NB4 (cell line): ENCODE results near the gene SLC26A8.

Source experiments
- CTCF ChIP-seq: IDR thresholded peaks from one replicate; pipeline ENCODE4 v1.5.1; 2012; ENCODE audit warnings: low read depth, low read length
- MYC ChIP-seq: IDR thresholded peaks from 2 replicates; pipeline ENCODE4 v1.6.1; 2011; ENCODE audit warnings: low read depth, low read length
- POLR2A ChIP-seq: IDR thresholded peaks from 2 replicates; pipeline ENCODE4 v1.6.1; 2011; ENCODE audit warnings: mild to moderate bottlenecking; ENCODE audit not compliant: insufficient read length; ENCODE audit errors: extremely low read depth

DNA sequence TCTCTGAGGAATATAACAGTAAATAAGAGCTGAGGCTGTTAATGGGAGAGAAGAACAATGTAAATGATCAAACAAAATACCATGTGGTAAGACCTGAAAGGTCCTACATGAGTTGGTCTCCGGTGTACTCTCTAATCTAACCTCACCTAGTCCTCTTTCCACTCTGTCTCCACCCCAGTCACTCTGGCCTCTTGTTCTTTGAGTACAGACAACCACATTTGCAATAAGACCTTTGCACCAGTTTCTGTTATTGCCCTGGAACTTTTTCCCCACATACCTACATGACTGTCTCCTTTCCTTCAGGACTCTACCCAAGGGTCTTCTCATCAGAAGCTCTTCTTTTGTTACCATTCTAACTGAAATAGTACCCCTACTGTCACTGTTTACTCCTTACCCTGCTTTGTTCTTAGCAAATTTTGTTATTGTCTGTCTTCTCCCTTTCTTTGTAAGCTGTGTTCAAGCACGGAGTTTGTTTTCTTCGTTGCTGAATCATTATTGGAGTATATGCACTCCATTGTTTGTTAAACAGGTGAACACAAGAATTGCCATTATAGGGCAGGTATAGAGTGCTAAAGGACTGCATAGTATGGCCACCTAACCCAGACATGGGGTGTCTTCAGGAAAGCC lies 40.4 kb upstream of the SLC26A8 start:
- no peak for TF ChIP-seq CTCF
- TF ChIP-seq POLR2A: no peak
- no peak for TF ChIP-seq MYC
